ENCODE measurements around the gene MYO1H. TPM values are rescaled to one million over a fixed set of nuclear protein-coding genes. Genes with fewer than 3 reads are reported as not detected.

Gene MYO1H
- total and polyA plus RNA-seq, 2 of the 13 experiments (the other 11 are each of a cell fraction or from before 2014, with no cell fraction given) = not detected

- TF ChIP-seq AKNA (CRISPR knock-in tag; IDR thresholded peaks at IDR 0.05; ENCODE audit: borderline replicate concordance) (no peak), CTCF (CRISPR knock-in tag; IDR thresholded peaks at IDR 0.05) (no peak), TP53 (CRISPR knock-in tag; conservative IDR thresholded peaks at IDR 0.05) (no peak), ZNF740 (CRISPR knock-in tag; IDR thresholded peaks at IDR 0.05) (no peak), TAF1 (CRISPR knock-in tag; IDR thresholded peaks at IDR 0.05) (no peak), MXD3 (CRISPR knock-in tag; IDR thresholded peaks at IDR 0.05) (no peak), ZNF839 (CRISPR knock-in tag; IDR thresholded peaks at IDR 0.05; ENCODE audit: borderline replicate concordance) (no peak), ZNF275 (CRISPR knock-in tag; IDR thresholded peaks at IDR 0.05; ENCODE audit: borderline replicate concordance) (no peak), ZSCAN29 (CRISPR knock-in tag; conservative IDR thresholded peaks at IDR 0.05) (no peak), PRDM15 (CRISPR knock-in tag; IDR thresholded peaks at IDR 0.05) (no peak), ZNF720 (CRISPR knock-in tag; IDR thresholded peaks at IDR 0.05) (no peak), PLSCR1 (CRISPR knock-in tag; IDR thresholded peaks at IDR 0.05; ENCODE audit: borderline replicate concordance) (no peak), ZKSCAN8 (CRISPR knock-in tag; IDR thresholded peaks at IDR 0.05; ENCODE audit: borderline replicate concordance) (no peak), ZNF367 (CRISPR knock-in tag; IDR thresholded peaks at IDR 0.05; ENCODE audit: borderline replicate concordance) (no peak)
Measured at GRCh38 chr12:109307051-109307450, 40.6 kb upstream of the MYO1H start (continued).

All from HepG2 (cell line).